Ishikawa (cell line): Measurements from ENCODE around the gene GCG.

Experiments used
- CEBPB ChIP-seq: IDR thresholded peaks from 2 replicates; pipeline ENCODE4 v1.6.1; 2012
- CREB1 ChIP-seq: IDR thresholded peaks from 2 replicates; pipeline ENCODE4 v1.6.1; 2012; ENCODE audit warnings: low read depth
- FOXM1 ChIP-seq: IDR thresholded peaks from 2 replicates; pipeline ENCODE4 v1.6.1; 2012; ENCODE audit warnings: low read depth, borderline replicate concordance
- RAD21 ChIP-seq: IDR thresholded peaks from 2 replicates; pipeline ENCODE4 v1.6.1; 2012; ENCODE audit warnings: low read depth
- TCF12 ChIP-seq: IDR thresholded peaks from 2 replicates; pipeline ENCODE4 v1.6.1; 2012; ENCODE audit warnings: low read depth
- ZBTB7A ChIP-seq: IDR thresholded peaks from 2 replicates; pipeline ENCODE4 v1.6.1; 2012; ENCODE audit warnings: low read depth
- TF ChIP-seq, protein P1 (sequence below): IDR thresholded peaks from 2 replicates; pipeline ENCODE4 v1.6.1; 2012; ENCODE audit warnings: low read depth, mild to moderate bottlenecking

DNA sequence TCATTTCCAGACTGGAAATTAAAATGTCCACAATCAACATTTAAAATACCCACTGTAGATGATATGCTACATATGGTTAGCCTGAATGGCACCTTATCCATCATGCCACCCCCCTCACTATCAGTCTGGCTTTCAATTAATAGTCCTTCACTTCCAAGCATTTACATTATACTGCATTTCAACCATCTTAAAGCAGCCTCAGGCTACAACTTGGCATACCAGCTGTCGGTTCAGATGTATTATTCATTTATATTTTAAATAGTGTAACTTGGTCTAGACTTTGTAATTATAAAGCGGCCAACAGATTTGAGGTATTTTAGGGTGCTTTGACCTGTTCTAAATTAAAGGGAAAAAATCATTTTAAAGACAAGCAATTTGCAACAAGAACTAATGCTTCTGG is 2.6 kb downstream of the GCG start:
- no peak for TF ChIP-seq ZBTB7A
- TF ChIP-seq, protein P1, sequence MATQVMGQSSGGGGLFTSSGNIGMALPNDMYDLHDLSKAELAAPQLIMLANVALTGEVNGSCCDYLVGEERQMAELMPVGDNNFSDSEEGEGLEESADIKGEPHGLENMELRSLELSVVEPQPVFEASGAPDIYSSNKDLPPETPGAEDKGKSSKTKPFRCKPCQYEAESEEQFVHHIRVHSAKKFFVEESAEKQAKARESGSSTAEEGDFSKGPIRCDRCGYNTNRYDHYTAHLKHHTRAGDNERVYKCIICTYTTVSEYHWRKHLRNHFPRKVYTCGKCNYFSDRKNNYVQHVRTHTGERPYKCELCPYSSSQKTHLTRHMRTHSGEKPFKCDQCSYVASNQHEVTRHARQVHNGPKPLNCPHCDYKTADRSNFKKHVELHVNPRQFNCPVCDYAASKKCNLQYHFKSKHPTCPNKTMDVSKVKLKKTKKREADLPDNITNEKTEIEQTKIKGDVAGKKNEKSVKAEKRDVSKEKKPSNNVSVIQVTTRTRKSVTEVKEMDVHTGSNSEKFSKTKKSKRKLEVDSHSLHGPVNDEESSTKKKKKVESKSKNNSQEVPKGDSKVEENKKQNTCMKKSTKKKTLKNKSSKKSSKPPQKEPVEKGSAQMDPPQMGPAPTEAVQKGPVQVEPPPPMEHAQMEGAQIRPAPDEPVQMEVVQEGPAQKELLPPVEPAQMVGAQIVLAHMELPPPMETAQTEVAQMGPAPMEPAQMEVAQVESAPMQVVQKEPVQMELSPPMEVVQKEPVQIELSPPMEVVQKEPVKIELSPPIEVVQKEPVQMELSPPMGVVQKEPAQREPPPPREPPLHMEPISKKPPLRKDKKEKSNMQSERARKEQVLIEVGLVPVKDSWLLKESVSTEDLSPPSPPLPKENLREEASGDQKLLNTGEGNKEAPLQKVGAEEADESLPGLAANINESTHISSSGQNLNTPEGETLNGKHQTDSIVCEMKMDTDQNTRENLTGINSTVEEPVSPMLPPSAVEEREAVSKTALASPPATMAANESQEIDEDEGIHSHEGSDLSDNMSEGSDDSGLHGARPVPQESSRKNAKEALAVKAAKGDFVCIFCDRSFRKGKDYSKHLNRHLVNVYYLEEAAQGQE: no peak
- no peak for TF ChIP-seq CEBPB
- TF ChIP-seq FOXM1: no peak
- no peak for TF ChIP-seq CREB1
- no peak for TF ChIP-seq TCF12
- TF ChIP-seq RAD21: no peak
